K562 (cell line): Measurements from ENCODE around the gene CDCA4. TPM values are rescaled to one million over a fixed set of nuclear protein-coding genes. Genes with fewer than 3 reads are reported as not detected.

Experiments used
- BRCA1 ChIP-seq, 2 experiments: fragments of 450-650 bp in 1 of 2; sonication (generic) in 1 of 2; formaldehyde crosslinking in 1 of 2; IDR thresholded peaks; 2 replicates each; pipeline versions ENCODE4 v1.5.0 to v1.6.1; 2017 to 2020; ENCODE audit warnings: mild to moderate bottlenecking in 1 of 2, missing genetic modification reagents in 1 of 2
- CCNT2 ChIP-seq: IDR thresholded peaks from 2 replicates; pipeline ENCODE4 v1.6.1; 2011; ENCODE audit warnings: borderline replicate concordance, low read depth, mild to moderate bottlenecking, moderate library complexity, mixed read lengths, low read length; ENCODE audit not compliant: insufficient read length; ENCODE audit errors: extremely low read depth
- FOXJ3 ChIP-seq: sonication (generic); formaldehyde crosslinking; IDR thresholded peaks from 2 replicates; pipeline ENCODE4 v1.4.0; 2020; ENCODE audit warnings: mild to moderate bottlenecking, missing genetic modification reagents
- FOXK1 ChIP-seq: sonication (generic); formaldehyde crosslinking; IDR thresholded peaks from 2 replicates; pipeline ENCODE4 v1.8.0; 2022; ENCODE audit warnings: missing genetic modification reagents, mild to moderate bottlenecking, borderline replicate concordance
- MEF2D ChIP-seq: conservative IDR thresholded peaks from 2 replicates; pipeline ENCODE4 v1.6.1; 2016; ENCODE audit warnings: low read depth, missing genetic modification characterization, missing compliant biosample characterization
- NBN ChIP-seq: fragments of 450-650 bp; IDR thresholded peaks from 2 replicates; pipeline ENCODE4 v1.6.1; 2016; ENCODE audit warnings: low read depth, mild to moderate bottlenecking
- SAP30 ChIP-seq: fragments of 200-600 bp; sonication (generic); IDR thresholded peaks from 2 replicates; pipeline ENCODE4 v1.6.1; 2012; ENCODE audit warnings: borderline replicate concordance, low read depth, mild to moderate bottlenecking, moderate library complexity, low read length, control low read depth, inconsistent platforms; ENCODE audit not compliant: insufficient read depth, poor library complexity, severe bottlenecking
- SMARCC2 ChIP-seq: fragments of 450-650 bp; IDR thresholded peaks from 2 replicates; pipeline ENCODE4 v1.6.1; 2017; ENCODE audit warnings: antibody characterized with exemption, moderate library complexity, mild to moderate bottlenecking, low read depth
- SP1 ChIP-seq: sonication (generic); formaldehyde crosslinking; IDR thresholded peaks from 2 replicates; pipeline ENCODE4 v1.8.1; 2022; ENCODE audit warnings: mild to moderate bottlenecking, missing genetic modification reagents
- TEAD1 ChIP-seq, 2 experiments: fragments of 450-650 bp in 1 of 2; sonication (generic) in 1 of 2; formaldehyde crosslinking; IDR thresholded peaks; 2 replicates each; pipeline versions ENCODE4 v1.4.0 to v1.8.0; 2020 to 2022; ENCODE audit warnings: mild to moderate bottlenecking in 2 of 2, missing genetic modification reagents in 1 of 2
- THRAP3 ChIP-seq: fragments of 450-650 bp; IDR thresholded peaks from 2 replicates; pipeline ENCODE4 v1.6.1; 2016; ENCODE audit warnings: mild to moderate bottlenecking, inconsistent platforms, borderline replicate concordance
- ZNF316 ChIP-seq: fragments of 450-650 bp; IDR thresholded peaks from 2 replicates; pipeline ENCODE4 v1.6.1; 2016
- ZNF780A ChIP-seq: fragments of 250-450 bp; sonication (Bioruptor Pico); IDR thresholded peaks from 2 replicates; pipeline ENCODE4 v1.5.0; 2021; ENCODE audit warnings: mild to moderate bottlenecking
- polyA plus RNA-seq, 8 experiments: library from polyadenylated mRNA; depleted of rRNA in 4 of 8; stranded (reverse) in 5 of 8; unstranded in 3 of 8; fragments of >200 nt; fragmentation: Nextera tagmentation in 2 of 8; fragmentation: Illumina TruSeq in 1 of 8; extraction: Ambion mirVana in 2 of 8; extraction: Trizol in 1 of 8; gene quantifications; 2 replicates each; pipeline versions ENCODE4 v1.2.1 to v1.2.3, GENCODE V29; 2011 to 2014; ENCODE audit warnings: inconsistent platforms in 1 of 8, missing spikeins in 1 of 8
- total RNA-seq, 7 experiments: library from RNA; depleted of rRNA in 6 of 7; stranded (reverse); fragments of >200 nt in 6 of 7; fragmentation: Illumina TruSeq in 2 of 7; extraction: Trizol in 2 of 7; gene quantifications; 2 replicates each; pipeline versions ENCODE4 v1.2.1 to v1.2.3, GENCODE V29; 2011 to 2021; ENCODE audit warnings: low replicate concordance in 1 of 7
- TF ChIP-seq, protein P1 (sequence below): fragments of 450-650 bp; IDR thresholded peaks from one replicate; pipeline ENCODE4 v1.6.1; 2018; ENCODE audit warnings: mild to moderate bottlenecking, moderate library complexity; ENCODE audit not compliant: partially characterized antibody
- TF ChIP-seq, protein P2 (sequence below): fragments of 250-450 bp; sonication (Bioruptor Pico); IDR thresholded peaks from 2 replicates; pipeline ENCODE4 v1.4.0; 2020; ENCODE audit warnings: mild to moderate bottlenecking
- TF ChIP-seq, protein P3 (sequence below): sonication (generic); formaldehyde crosslinking; IDR thresholded peaks from 2 replicates; pipeline ENCODE4 v1.8.0; 2022; ENCODE audit warnings: mild to moderate bottlenecking, missing genetic modification reagents
- TF ChIP-seq, protein P4 (sequence below): fragments of 250-450 bp; sonication (Bioruptor Pico); IDR thresholded peaks from 2 replicates; pipeline ENCODE4 v1.4.0; 2020; ENCODE audit warnings: mild to moderate bottlenecking, moderate library complexity

Gene CDCA4
- total and polyA plus RNA-seq, 9 of the 15 experiments (the other 6 are each of a cell fraction or from before 2014, with no cell fraction given), result 6.6 to 44.2 (median 23.0) TPM

DNA sequence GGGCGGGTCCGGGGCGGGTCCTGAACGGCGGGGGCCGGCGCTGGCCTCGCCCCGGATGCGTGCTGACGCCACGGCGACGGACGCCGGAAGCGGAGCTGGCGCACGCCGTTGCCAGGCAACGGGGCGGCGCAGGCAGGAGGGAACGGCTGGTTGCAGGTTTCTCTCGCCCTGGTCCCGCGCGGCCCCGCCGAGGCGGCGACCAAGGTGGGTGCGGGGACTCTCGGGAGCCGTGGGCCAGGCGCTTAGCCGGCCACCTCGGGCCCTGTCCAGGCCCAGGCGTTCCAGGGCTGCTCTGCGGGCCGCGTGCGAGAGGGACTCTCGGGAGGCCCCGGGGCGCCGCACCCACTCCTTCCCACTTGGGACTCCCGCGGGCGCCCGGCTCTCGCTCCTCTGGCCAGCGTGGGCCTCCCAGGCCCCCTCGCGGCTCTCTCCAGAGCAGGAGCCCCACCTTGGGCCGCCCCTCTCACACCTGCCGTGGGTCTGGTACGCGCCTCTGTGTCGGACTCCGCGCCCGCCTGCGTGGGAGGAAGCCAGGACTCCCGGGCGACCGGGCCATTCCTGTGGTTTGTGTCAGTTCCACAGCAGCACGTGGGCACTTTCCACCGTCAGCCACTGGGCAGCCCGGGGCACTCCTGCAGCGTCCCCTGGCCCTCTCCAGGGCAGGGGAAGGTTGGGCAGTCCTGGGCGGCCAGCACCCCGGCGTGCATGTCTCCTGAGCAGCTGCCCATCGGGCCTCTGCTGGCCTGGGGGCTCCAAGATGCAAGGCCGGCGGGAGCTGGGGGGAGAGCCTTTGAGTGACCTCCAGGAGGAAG is 35.0 kb downstream of the CDCA4 start, which contains the start of gene CLBA1 (continued):
- no peak for TF ChIP-seq THRAP3
- TF ChIP-seq, protein P1, sequence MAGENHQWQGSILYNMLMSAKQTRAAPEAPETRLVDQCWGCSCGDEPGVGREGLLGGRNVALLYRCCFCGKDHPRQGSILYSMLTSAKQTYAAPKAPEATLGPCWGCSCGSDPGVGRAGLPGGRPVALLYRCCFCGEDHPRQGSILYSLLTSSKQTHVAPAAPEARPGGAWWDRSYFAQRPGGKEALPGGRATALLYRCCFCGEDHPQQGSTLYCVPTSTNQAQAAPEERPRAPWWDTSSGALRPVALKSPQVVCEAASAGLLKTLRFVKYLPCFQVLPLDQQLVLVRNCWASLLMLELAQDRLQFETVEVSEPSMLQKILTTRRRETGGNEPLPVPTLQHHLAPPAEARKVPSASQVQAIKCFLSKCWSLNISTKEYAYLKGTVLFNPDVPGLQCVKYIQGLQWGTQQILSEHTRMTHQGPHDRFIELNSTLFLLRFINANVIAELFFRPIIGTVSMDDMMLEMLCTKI, result no peak
- TF ChIP-seq SMARCC2, result no peak
- 0 out of 2 replicates have a peak, but pooled peaks have one; percentile 21 for TF ChIP-seq SP1 (CRISPR knock-in tag)
- TF ChIP-seq NBN, result no peak
- TF ChIP-seq, protein P2, sequence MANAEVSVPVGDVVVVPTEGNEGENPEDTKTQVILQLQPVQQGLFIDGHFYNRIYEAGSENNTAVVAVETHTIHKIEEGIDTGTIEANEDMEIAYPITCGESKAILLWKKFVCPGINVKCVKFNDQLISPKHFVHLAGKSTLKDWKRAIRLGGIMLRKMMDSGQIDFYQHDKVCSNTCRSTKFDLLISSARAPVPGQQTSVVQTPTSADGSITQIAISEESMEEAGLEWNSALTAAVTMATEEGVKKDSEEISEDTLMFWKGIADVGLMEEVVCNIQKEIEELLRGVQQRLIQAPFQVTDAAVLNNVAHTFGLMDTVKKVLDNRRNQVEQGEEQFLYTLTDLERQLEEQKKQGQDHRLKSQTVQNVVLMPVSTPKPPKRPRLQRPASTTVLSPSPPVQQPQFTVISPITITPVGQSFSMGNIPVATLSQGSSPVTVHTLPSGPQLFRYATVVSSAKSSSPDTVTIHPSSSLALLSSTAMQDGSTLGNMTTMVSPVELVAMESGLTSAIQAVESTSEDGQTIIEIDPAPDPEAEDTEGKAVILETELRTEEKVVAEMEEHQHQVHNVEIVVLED (CRISPR knock-in tag), result peak; percentile 94
- TF ChIP-seq, protein P3, sequence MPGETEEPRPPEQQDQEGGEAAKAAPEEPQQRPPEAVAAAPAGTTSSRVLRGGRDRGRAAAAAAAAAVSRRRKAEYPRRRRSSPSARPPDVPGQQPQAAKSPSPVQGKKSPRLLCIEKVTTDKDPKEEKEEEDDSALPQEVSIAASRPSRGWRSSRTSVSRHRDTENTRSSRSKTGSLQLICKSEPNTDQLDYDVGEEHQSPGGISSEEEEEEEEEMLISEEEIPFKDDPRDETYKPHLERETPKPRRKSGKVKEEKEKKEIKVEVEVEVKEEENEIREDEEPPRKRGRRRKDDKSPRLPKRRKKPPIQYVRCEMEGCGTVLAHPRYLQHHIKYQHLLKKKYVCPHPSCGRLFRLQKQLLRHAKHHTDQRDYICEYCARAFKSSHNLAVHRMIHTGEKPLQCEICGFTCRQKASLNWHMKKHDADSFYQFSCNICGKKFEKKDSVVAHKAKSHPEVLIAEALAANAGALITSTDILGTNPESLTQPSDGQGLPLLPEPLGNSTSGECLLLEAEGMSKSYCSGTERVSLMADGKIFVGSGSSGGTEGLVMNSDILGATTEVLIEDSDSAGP, result no peak
- TF ChIP-seq BRCA1 (IDR thresholded peaks at IDR 0.05), result no peak
- no peak for TF ChIP-seq BRCA1 (CRISPR knock-in tag; IDR thresholded peaks at IDR 0.05)
- TF ChIP-seq FOXK1 (CRISPR knock-in tag), result no peak
- no peak for TF ChIP-seq CCNT2
- TF ChIP-seq TEAD1 (CRISPR knock-in tag; IDR thresholded peaks at IDR 0.05), result 0 out of 4 replicates have a peak, but pooled peaks of 1 of the 2 experiments have one; percentile 60
- TF ChIP-seq ZNF780A (CRISPR knock-in tag), result no peak
- TF ChIP-seq, protein P4, sequence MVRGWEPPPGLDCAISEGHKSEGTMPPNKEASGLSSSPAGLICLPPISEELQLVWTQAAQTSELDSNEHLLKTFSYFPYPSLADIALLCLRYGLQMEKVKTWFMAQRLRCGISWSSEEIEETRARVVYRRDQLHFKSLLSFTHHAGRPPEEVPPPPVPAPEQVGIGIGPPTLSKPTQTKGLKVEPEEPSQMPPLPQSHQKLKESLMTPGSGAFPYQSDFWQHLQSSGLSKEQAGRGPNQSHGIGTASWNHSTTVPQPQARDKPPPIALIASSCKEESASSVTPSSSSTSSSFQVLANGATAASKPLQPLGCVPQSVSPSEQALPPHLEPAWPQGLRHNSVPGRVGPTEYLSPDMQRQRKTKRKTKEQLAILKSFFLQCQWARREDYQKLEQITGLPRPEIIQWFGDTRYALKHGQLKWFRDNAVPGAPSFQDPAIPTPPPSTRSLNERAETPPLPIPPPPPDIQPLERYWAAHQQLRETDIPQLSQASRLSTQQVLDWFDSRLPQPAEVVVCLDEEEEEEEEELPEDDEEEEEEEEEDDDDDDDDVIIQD (CRISPR knock-in tag), result no peak
- TF ChIP-seq ZNF316, result no peak
- TF ChIP-seq MEF2D (tag), result no peak
- peak; percentile 84 for TF ChIP-seq SAP30
- no peak for TF ChIP-seq FOXJ3
